Hematopoietic multipotent progenitor cell treated with erythropoietin and hydrocortisone succinate and interleukin-3 and kit ligand, for 4 days (in vitro differentiated cells): Measurements from ENCODE around the gene RHOF.
A peak's percentile ranks its signal among the peaks of the same experiment; 100 is the strongest.

Source experiments
- DNase-seq: peaks from one replicate; pipeline ENCODE4 v3.0.0-alpha.2; 2015

RHOF gene

DNA sequence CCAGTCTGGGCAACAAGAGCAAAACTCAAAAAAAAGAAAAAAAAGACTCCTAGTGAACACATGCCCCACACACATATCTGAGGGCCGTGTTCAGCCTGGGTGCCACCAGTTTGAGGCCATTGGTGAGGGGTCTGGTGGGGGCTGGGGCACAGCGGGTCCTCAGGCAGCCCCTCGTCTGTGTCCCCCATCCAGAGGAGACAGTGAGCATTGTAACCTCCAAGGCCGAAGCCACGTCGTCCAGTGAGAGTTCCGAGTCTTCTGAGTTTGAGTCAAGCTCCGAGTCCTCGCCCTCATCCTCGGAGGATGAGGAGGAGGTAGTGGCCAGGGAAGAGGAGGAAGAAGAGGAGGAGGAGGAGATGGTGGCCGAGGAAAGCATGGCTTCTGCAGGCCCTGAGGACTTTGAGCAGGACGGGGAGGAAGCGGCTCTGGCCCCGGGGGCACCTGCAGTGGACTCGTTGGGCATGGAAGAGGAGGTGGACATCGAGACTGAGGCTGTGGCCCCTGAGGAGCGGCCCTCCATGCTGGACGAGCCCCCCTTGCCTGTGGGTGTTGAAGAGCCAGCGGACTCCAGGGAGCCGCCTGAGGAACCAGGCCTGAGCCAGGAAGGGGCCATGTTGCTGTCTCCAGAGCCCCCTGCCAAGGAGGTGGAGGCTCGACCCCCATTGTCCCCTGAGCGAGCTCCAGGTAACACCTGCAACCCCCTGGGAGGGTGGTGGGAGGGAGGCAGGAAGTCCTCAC, 25.9 kb upstream of the RHOF start:
- no peak for DNase-seq

DNA sequence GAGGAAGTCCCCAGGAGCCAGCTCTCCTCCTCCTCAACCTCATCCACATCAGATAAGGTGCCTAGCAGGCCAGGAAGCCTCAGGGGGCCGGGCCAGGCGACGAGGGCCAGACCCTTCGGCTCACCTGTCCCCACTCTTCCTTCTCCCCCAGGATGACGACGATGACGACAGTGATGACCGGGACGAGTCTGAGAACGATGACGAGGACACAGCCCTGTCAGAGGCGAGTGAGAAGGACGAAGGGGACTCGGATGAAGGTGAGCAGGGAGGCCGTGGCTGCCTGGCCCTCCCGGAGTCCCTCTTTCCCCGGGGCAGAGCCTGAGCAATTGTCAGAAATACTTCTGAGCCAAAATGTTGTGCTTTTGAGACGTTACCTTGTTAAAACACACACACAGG, 24.2 kb upstream of the RHOF start:
- no peak for DNase-seq

DNA sequence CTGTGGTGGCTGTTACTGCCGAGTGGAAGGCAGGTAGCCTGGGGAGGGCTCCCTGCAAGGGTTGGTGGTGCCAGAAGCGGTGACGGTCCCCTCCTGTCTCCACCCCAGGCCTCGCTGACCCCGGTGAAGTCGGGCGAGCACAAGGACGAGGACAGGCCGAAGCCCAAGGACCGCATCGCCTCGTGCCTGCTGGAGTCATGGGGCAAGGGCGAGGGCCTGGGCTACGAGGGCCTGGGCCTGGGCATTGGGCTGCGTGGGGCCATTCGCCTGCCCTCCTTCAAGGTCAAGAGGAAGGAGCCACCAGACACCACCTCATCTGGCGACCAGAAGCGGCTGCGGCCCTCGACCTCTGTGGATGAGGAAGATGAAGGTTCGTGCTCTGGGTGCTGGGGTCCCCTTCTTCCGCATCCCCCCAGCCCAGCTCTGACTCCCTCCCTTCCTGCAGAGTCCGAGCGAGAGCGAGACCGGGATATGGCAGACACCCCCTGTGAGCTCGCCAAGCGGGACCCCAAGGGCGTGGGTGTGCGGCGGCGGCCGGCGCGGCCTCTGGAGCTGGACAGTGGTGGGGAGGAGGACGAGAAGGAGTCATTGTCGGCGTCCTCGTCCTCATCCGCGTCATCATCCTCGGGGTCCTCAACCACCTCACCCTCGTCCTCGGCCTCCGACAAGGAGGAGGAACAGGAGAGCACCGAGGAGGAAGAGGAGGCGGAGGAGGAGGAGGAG, 23.6 kb upstream of the RHOF start:
- DNase-seq, result no peak

DNA sequence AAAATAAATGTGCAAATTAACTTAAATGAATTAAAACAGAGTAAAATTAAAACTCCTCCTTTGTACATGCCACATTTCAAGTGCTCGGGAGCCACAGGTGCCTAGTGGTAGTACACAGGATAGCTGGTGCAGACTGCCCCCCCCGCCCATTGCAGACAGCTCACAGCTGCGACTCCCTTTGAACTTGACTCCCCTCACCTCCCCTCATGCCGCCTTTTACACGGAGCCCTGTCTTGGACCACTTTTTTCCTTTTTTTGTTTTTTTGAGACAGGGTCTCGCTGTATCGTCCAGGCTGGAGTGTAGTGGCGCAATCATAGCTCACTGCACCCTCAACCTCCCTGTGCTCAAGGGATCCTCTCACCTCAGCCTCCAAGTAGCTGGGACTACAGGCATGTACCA, 21.8 kb upstream of the RHOF start:
- DNase-seq, result no peak

DNA sequence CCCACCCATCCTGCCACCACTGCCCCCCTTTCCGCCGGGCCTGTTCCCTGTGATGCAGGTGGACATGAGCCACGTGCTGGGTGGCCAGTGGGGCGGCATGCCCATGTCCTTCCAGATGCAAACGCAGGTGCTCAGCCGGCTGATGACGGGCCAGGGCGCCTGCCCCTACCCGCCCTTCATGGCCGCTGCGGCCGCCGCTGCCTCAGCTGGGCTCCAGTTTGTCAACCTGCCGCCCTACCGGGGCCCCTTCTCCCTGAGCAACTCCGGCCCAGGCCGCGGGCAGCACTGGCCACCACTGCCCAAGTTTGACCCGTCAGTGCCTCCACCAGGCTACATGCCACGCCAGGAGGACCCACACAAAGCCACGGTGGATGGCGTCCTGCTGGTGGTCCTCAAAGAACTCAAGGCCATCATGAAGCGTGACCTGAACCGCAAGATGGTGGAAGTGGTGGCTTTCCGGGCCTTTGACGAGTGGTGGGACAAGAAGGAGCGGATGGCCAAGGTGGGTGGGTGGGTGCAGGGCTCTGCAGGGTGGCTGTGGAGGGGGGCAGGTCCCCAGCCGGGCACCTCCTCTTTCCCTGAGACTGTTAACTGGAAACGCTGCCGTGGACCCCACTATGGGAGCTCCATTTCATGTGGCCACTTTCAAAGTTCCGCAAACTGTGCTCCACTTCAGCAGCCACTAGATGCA, 21.1 kb upstream of the RHOF start:
- no peak for DNase-seq

DNA sequence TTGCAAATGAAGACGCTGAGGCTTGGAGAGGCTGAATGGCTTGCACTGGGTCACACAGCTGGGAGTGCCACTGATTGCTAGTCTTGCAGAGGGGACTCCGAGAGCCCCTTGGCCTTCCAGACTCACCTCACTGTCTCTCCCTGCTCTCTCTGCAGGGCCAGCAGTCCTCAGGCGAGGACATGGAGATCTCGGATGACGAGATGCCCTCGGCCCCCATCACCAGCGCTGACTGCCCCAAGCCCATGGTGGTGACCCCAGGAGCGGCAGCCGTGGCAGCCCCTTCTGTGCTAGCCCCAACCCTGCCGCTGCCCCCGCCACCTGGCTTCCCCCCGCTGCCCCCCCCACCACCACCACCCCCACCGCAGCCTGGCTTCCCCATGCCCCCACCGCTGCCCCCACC, 20.5 kb upstream of the RHOF start:
- DNase-seq, result no peak

DNA sequence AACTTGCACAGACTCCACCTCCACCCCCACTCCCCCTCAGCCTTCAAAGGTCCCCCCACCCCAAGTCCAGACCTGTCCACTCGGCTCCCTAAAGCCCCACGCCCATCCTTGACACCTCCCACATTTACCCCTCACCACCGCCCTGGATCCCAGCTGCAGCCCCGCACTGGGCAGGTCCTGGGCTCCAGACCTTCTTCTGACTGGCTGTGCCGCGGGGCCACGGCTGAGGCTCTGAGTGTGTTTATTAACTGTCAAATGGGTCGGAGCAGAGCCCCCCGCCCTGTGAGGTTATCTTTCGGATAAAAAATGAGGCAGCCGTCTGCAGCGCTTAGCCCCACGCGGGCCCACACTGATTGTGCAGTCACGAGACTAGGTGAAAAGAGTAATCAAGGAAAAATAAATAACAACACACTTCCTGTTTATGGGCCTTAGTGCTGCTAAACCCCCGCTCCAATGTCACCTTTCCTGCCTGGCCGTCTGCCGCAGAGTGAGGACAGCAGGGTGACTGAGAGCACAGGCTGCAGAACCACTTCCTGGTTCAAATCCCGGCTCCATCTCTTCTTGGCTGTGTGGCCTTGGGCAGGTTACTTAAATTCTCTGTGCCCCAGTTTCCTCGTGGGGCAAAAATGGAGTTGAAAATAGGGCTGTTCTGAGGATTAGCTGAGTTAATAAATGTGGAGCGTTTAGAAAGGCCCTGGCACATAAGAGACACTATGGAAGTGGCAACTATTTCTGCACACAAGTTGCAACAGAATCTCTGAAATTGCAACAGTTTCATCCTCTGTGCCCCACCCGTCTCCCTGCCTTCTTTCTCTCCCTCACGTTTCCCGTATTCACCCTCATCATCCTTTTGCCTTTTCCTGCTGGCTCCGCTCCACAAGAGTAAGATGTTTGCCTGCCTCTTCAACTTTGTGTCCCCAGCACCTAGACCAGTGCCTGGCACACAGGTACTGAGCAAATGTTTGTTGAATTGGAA, 19.7 kb upstream of the RHOF start:
- no peak for DNase-seq

DNA sequence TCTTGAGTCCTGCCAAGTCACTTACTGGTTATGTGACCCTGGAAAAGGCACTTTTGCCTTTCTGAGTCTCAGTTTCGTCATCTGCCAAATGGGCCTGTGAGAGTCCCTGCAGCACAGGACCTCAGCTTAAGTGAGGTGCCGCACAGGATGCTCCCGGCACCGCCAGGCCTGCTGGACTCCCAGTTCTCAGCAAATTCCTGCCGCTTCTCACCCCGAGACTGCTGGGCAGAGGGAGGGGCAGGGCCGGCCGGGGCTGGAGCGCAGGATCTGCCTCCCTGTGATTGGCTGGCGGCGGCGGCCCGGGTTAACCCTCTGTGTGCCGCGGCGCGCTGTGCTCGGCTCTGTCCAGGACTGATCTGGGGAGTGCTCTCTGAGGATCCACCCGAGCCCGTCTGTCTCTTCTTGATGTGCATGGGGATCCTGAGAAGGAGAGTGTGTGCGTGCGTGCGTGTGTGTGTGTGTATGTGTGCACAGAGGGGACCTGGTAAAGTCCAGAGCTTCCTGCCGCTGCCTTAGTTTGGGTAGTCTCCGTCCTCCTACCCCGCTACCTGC, 18.9 kb upstream of the RHOF start:
- peak; percentile 79 for DNase-seq

DNA sequence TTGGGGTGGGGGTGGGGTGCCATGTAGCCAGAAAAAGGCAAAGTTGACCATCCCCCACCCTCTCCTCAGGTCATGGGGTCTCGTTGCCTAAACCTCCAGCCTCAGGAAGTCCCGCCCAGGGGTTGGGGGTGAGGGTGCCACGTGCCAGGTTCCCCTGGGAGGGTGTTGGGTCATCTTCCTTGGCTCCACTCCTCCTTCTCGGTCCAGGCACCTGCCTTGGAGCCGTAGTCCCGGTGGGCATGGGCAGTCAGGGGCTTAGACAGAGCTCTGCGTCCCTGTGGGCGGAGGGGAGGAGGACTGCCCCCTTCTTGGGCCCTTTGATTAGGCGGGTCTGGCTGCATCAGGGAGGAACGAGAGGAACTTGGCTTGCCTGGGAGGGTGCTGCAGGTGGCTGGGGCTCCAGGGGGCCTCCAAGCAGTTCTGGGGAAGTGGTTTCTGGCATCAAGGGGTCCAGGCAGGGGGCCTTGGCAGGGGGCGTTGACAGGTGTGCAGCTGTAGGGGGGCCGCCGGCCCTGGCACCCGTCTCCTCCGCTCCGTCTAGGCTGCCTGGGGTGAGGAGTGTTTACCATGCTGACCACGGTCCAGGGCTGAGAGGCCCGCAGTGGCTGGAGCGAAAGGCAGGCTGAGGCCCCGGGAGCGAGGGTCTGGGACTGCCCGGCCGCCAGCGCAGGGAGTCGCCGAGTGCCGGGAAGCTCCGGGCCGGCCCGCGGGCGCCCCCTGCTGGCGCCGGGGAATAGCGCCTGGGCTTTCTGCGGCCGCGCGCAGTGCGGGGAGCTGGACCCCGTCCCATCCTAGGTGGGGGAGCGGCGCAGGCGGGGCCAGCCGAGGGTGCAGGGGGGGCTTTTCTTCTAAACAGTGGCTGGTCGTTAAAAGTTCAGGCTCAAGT, 18.2 kb upstream of the RHOF start:
- DNase-seq, result peak; percentile 82

DNA sequence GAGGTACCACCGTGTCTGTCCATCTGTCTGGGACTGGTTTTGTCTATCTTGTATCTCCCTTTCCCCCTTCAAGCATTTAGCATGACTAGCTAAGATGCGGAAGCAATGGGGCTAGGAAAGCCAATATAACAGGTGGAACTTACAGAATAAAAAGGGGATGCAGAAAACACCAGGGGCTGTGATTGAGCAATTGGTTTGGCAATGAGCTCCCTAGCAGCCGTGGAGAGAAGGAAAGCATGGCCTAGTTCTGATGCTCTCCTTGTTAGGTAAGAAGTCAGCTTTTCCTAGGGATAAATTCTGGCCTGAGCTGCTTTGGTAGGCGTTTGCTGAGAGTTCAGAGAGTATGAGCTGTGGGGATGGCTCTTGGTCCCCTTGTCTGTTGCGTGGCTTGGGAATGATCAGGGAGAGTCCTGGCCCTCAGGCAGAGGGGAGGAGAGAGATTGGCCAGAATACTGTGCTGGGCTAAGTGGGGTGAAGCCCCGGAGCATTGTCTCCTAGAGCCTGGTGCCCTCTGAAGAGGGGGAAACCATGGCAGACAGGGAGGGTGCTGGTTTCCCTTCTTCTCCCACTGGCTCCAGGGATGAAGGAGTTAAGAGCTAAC, 17.4 kb upstream of the RHOF start:
- no peak for DNase-seq

DNA sequence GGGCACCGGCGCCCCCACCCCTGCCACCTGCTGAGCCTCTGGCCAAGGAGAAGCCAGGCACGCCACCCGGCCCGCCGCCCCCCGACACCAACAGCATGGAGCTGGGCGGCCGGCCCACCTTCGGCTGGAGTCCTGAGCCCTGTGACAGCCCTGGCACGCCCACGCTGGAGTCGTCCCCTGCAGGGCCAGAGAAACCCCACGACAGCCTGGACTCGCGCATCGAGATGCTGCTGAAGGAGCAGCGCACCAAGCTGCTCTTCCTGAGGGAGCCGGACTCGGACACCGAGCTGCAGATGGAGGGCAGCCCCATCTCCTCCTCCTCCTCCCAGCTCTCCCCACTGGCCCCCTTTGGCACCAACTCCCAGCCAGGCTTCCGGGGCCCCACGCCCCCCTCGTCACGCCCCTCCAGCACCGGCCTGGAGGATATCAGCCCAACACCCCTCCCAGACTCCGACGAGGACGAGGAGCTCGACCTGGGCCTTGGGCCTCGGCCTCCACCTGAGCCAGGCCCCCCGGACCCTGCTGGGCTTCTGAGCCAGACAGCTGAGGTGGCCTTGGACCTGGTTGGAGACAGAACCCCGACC, 16.8 kb upstream of the RHOF start:
- no peak for DNase-seq

DNA sequence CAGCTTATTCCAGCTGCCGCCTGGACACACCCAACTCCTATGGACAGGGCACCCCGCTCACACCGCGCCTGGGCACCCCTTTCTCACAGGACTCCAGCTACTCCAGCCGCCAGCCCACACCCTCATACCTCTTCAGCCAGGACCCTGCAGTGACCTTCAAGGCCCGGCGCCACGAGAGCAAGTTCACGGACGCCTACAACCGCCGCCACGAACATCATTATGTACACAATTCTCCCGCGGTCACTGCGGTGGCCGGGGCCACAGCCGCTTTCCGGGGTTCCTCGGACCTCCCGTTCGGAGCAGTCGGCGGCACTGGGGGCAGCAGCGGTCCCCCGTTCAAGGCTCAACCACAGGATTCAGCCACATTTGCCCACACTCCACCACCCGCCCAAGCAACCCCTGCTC, 16.2 kb upstream of the RHOF start:
- DNase-seq, result no peak

DNA sequence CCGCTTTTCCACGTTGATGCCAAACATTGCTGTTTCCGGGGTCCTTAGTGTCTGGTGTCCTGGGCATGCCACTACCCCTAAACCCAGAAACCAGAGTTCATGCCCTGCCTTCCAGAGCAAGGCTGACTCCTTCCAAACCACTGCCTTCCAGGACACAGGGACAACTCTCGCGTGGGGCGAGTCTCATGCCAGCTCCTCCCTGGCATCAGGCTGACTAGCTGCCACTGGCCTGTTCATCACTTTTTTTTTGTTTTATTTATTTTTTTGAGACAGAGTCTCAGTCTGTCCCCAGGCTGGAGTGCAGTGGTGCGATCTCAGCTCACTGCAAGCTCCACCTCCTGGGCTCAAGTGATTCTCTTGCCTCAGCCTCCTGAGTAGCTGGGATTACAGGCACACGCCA, 15.1 kb upstream of the RHOF start:
- DNase-seq, result no peak

DNA sequence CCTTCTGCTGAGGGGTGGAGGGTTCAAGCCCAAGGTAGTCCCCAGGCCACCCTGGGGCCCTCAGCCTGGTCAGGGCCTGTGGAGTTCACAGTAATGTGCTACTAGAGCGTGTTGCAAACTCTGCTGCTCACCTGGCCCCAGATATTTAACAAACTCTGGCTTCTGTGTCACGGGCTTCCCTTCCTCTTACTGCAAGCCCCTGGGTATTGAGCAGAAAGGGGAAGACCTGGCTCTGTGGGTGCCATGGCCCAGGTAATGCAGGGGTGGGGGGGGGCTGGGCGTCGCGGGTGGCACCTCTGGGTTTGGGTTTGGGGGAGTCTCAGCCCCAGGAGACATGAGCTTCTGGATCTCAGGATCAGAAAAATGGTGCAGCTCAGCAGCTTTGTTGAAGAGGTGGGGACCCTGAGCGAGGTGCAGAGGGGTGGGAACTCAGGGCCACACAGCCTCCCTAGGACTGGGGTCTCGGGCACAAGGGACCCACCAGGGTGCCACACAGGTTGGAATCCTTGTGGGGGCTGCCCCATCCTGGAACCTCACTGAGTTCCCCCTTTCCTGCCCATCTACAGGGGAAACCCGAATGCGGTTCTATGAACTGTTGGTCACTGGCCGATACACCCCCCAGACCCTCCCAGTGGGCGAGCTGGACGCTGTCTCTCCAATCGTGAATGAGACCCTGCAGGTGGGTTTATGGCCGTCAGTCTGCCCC, 14.3 kb upstream of the RHOF start:
- DNase-seq, result no peak

DNA sequence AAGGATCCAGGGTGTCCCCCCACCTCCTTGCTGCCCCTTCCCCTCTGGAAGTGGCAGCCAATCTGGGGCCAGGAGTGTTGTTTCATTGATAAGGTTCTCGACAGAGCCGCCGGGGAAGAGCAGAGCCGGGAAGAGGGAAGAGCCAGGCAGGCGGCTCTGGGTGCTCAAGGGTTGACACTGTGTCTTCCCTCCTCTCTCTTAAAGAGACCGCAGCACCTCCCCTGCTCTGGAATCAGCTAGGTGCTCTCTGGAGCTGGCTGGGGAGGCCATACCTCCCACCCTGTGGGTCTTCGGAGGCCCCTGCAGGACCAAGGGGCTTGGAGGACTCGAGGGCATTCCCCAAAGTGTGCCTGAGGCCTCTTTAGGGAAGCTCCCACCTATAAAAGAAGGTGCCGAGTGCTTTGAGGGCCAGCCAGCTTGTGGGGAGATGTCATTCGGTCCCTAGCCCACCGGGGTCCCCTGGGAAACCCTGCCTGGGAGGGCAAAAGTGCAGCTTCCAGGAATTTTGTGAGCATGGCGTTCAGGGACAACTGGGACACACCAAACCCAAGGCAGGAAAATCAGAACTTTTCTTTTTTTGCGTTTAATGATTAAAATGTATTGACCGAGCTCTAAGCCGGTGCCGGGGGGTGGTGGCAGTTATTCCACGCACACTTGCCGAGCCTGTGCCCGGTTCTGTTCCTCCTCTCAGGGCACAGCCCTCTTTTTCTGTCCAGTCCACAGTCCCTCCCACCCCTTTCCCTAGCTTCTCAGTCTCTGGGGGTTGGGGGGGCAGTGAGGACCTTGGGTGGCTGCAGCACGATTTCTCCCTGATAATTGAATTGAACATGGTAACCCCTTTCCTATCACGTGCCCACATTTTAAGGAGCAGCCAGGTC, 13.3 kb upstream of the RHOF start:
- DNase-seq, result no peak

DNA sequence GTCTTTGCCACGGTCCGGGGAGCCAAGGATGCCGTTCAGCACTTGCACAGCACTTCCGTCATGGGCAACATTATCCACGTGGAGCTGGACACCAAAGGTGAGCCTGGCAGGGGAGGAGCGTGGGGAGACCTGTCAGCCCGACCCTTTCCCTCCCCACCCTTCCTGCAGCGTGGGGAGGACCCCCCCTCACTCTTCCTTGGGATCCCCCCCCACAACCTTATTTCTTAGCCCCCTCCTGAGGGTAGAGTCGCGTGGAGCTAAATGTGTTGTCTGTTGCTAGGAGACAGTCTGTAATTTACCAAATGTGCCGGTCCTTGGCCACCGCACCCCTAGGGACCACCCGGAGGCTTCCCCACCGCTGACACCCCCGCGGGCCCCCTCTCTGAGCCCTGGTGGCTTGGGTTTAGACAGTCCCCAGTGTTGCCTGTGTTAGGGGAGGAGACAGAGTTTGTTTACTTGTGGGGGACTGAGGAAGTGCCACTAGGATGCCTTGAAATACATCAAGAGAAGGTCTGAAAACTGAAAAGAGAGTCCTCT, 12.6 kb upstream of the RHOF start:
- DNase-seq, result peak; percentile 47

DNA sequence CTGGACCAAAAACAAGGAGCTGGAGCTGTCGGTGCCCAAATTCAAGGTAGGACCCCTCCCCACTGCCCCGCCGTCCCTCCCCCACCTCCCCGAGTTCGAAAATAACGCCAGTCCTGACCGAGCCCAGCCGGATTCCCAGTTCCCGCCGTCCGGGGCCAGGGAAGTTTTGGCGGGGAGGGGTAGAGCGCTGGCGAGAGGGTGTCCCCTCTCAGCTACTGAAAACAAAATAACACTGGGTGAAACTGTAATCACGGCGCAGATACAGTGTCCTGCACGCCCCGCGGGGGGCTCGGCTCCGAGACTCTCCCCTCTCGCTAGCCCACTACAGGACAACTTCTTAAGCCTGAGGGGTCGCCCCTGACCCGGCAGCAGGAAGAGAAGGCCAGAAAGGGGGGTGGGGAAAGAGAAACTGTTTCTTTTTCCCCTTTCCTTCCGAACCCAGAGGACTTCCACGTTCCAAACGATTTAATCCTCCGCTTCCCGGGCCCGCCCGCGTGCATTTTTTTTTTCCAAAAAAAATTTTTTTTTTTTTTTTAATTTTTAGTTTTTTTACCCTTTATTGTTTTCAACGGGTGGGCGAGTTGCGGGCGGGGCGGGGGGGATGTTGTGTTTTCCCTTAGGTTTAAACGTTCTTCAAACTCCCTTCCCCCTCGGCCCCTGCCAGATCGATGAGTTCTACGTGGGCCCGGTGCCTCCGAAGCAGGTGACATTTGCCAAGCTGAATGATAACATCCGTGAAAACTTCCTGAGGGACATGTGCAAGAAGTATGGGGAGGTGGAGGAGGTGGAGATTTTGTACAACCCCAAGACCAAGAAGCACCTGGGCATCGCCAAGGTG, 11.9 kb upstream of the RHOF start:
- DNase-seq, result no peak
